ENCODE data around the gene MYBL2. TPM values are rescaled to one million over a fixed set of nuclear protein-coding genes. Genes with fewer than 3 reads are reported as not detected.

MYBL2 gene
- total RNA-seq, 4 donors from 2014 or later = not detected

DNA sequence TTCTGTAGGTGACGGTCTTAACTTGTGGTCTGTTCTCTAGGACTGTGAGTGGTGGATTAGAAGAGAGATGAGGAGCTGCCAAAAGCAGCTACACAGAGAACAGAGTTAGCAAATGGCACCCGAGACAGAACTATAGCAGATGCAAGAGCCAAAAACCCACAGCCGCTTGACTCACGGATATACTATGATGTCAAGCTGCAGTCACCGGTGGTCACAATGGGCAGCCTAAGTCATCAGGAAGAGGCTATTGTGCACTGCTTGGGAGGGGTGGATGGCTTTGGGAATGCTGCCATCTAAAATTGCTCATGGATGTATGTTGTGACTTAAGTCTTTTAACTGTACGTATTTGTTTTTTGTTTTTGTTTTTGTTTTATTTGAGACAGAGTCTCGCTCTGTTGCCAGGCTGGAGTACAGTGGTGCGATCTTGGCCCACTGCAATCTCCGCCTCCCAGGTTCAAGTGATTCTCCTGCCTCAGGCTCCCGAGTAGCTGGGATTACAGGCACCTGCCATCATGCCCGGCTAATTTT is 60.0 kb downstream of the MYBL2 start, which contains the start of gene GTSF1L:
GTSF1L (minus strand) TSS at position 192 of the 528 bp plus-strand sequence. CDS start 308 bp downstream, outside the sequence.
- DNase-seq (ENCODE audit: low spot score in 2 of 2) = no peak
- no peaks in the 10 kb centered on the region for H3K36me3 ChIP-seq
- H3K4me1 ChIP-seq = no peaks in the 10 kb centered on the region
- H3K4me3 ChIP-seq = no peak within 1 kb of the TSS
- WGBS, 2 donors = 71 to 72% methylated on average over 11 of the region's 11 CpGs
- peaks cover 0 to 2% (median 0%) of the 10 kb centered on the region in 4 donors for H3K9me3 ChIP-seq
- no peaks in the 10 kb centered on the region for H3K27me3 ChIP-seq
- H3K27ac ChIP-seq = no peak within 1 kb of the TSS
- TF ChIP-seq, protein P1, sequence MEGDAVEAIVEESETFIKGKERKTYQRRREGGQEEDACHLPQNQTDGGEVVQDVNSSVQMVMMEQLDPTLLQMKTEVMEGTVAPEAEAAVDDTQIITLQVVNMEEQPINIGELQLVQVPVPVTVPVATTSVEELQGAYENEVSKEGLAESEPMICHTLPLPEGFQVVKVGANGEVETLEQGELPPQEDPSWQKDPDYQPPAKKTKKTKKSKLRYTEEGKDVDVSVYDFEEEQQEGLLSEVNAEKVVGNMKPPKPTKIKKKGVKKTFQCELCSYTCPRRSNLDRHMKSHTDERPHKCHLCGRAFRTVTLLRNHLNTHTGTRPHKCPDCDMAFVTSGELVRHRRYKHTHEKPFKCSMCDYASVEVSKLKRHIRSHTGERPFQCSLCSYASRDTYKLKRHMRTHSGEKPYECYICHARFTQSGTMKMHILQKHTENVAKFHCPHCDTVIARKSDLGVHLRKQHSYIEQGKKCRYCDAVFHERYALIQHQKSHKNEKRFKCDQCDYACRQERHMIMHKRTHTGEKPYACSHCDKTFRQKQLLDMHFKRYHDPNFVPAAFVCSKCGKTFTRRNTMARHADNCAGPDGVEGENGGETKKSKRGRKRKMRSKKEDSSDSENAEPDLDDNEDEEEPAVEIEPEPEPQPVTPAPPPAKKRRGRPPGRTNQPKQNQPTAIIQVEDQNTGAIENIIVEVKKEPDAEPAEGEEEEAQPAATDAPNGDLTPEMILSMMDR (IDR thresholded peaks at IDR 0.05) = no peak
- TF ChIP-seq EP300 (IDR thresholded peaks at IDR 0.05) (no peak), POLR2A (IDR thresholded peaks at IDR 0.05) (no peak)

DNA sequence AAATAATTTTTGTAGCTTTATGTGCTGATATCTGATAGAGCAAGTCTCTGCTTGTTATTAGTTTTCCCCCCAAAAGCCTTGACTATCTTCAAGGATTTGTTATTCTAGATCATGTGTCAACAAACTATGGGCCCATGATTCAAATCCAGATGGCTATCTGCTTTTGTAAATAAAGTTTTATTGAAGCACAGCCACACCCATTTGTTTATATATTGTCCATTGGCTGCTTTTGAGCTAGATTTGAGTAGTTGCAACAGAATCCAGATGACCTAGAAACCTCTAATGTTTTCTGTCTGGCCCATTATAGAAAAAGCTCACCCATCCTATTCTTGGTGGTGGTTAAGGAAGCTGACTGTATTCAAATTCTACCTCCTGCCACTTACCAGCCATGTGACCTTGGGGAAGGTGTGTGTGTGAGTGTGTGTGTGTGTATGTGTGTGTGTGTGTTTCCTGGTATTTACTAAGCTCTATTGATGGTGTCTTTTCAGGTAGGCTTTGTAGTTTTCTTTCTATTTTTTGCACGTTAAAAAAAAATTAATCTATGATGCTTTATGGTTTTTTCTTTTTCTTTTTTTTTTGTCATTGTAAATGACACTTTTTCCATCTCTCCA is 61.2 kb downstream of the MYBL2 start:
- TF ChIP-seq, protein P1 (IDR thresholded peaks at IDR 0.05) = no peak
- TF ChIP-seq EP300 (IDR thresholded peaks at IDR 0.05) (no peak), POLR2A (IDR thresholded peaks at IDR 0.05) (no peak)
- DNase-seq (ENCODE audit: low spot score in 2 of 2) = no peak
- Histone ChIP-seq H3K27ac (no peak overlapping the region), H3K9me3 (peaks cover 0 to 2% (median 0%) of the 10 kb centered on the region in 4 donors), H3K36me3 (no peaks in the 10 kb centered on the region), H3K4me1 (no peaks in the 10 kb centered on the region), H3K4me3 (no peak overlapping the region), H3K27me3 (no peaks in the 10 kb centered on the region)
- WGBS, 2 donors = 85 to 96% methylated on average over 1 of the region's 1 CpG

DNA sequence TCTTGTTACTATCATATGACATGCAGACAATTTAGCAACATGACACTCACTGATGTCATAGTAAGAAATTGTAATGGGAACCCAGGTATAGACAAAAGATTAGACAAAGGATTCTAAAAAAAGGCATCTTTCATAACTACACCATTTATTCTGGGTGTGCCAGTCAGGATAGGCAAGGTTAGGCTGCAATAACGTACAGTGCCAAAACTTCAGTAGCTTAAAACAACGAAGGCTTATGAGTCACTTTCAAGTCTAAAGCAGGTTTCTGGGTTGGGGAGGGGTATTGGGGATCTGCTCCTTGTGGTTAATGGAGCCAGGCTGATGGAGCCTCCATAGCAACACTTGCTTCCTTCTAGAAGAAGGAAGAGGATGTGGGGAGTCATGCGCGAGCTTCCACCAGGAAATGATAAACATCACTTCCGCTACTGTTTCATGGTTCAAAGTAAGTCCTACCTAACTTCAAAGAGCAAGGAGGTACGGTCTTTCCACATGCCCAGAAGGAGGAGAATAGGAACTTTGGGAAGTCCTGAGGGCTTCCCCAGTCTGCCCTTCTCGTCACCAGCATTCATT is 61.9 kb downstream of the MYBL2 start:
- Histone ChIP-seq H3K4me1 (no peaks in the 10 kb centered on the region), H3K27me3 (no peaks in the 10 kb centered on the region), H3K9me3 (peaks cover 0 to 2% (median 0%) of the 10 kb centered on the region in 4 donors), H3K4me3 (no peak overlapping the region), H3K36me3 (no peaks in the 10 kb centered on the region), H3K27ac (no peak overlapping the region)
- TF ChIP-seq EP300 (IDR thresholded peaks at IDR 0.05) (no peak), POLR2A (IDR thresholded peaks at IDR 0.05) (no peak)
- TF ChIP-seq, protein P1 (IDR thresholded peaks at IDR 0.05) = no peak
- 88 to 89% methylated on average over 7 of the region's 7 CpGs for WGBS, 2 donors
- no peak for DNase-seq (ENCODE audit: low spot score in 2 of 2)

DNA sequence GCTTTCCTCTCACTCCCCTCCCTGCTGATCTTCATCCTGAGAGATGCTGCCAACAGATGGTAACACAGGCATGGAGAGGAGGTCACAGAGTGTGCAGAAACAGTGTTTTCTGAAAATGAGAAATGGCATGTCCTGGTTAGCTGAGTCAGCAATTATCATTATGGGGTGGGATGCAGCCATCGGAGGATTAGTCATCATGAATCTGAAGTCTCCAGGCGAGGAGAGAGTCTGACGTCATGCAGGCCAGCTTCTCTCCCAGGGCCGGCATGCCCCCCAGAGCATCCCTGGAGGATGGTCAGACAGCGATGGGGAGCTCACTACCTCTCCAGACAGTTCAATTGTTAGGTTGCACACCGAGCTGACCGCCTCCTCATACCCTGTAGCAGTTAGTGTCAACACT is 64.6 kb downstream of the MYBL2 start:
- Histone ChIP-seq H3K4me1 (no peaks in the 10 kb centered on the region), H3K27ac (no peak overlapping the region), H3K9me3 (peaks cover 0 to 2% (median 0%) of the 10 kb centered on the region in 4 donors), H3K27me3 (no peaks in the 10 kb centered on the region), H3K36me3 (no peaks in the 10 kb centered on the region), H3K4me3 (no peak overlapping the region)
- TF ChIP-seq POLR2A (IDR thresholded peaks at IDR 0.05) = no peak
- TF ChIP-seq EP300 (IDR thresholded peaks at IDR 0.05) = no peak
- TF ChIP-seq, protein P1 (IDR thresholded peaks at IDR 0.05) = no peak
- WGBS, 2 donors = 54 to 83% methylated on average over 6 to 7 of the region's 7 CpGs
- no peak for DNase-seq (ENCODE audit: low spot score in 2 of 2)

DNA sequence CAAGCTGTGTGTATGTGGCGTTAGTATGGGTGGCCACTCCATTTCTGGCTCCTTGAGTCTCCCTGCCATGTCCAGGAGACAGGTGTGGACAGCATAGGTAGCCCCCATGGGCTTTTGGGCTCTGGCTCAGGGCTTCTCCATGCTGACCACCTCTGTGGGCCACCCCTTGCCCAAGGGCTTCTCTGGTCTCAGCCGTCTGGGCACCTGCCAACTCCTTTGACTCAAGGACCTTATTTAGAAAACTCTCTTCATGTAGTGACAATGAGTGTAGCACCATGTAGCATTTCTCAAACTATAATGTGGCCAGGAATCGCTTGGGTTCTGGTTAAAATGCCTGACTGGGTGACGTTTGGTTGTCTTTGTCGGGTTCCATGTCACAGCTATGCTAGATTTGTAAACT is 65.0 kb downstream of the MYBL2 start:
- Histone ChIP-seq H3K27ac (no peak overlapping the region), H3K36me3 (no peaks in the 10 kb centered on the region), H3K4me1 (no peaks in the 10 kb centered on the region), H3K4me3 (no peak overlapping the region), H3K9me3 (peaks cover 0 to 2% (median 0%) of the 10 kb centered on the region in 4 donors), H3K27me3 (no peaks in the 10 kb centered on the region)
- TF ChIP-seq EP300 (IDR thresholded peaks at IDR 0.05) (no peak), POLR2A (IDR thresholded peaks at IDR 0.05) (no peak)
- TF ChIP-seq, protein P1 (IDR thresholded peaks at IDR 0.05) = no peak
- no peak for DNase-seq (ENCODE audit: low spot score in 2 of 2)
- WGBS, 2 donors = 75 to 76% methylated on average over 5 of the region's 5 CpGs
